K562 (cell line): ENCODE results near the gene NT5C1B.

Experiments
- CHD2 ChIP-seq: IDR thresholded peaks from 2 replicates; pipeline ENCODE4 v1.6.1; 2011; ENCODE audit warnings: low read depth, low read length
- CTCF ChIP-seq, 3 experiments: IDR thresholded peaks in 2 of 3; conservative IDR thresholded peaks in 1 of 3; 2 replicates each; pipeline ENCODE4 v1.5.1; 2011 to 2012; ENCODE audit warnings: low read length in 3 of 3, mild to moderate bottlenecking in 3 of 3, control low read depth in 2 of 3, improper control_type of control experiment in 1 of 3, inconsistent platforms in 1 of 3, low read depth in 1 of 3, mixed read lengths in 1 of 3, moderate library complexity in 1 of 3; ENCODE audit not compliant: insufficient read depth in 2 of 3
- FOXJ3 ChIP-seq: sonication (generic); formaldehyde crosslinking; IDR thresholded peaks from 2 replicates; pipeline ENCODE4 v1.4.0; 2020; ENCODE audit warnings: mild to moderate bottlenecking, missing genetic modification reagents
- POLR3A ChIP-seq: IDR thresholded peaks from 2 replicates; pipeline ENCODE4 v1.6.1; 2011; ENCODE audit warnings: borderline replicate concordance, mild to moderate bottlenecking, moderate library complexity; ENCODE audit not compliant: insufficient read length, insufficient read depth; ENCODE audit errors: extremely low read depth
- RAD21 ChIP-seq, 2 experiments: fragments of 250-450 bp in 1 of 2; fragments of 450-650 bp in 1 of 2; sonication (Bioruptor Pico) in 1 of 2; formaldehyde crosslinking in 1 of 2; IDR thresholded peaks in 1 of 2; conservative IDR thresholded peaks in 1 of 2; 2 replicates each; pipeline versions ENCODE4 v1.4.0 to v1.8.0; 2020 to 2022; ENCODE audit warnings: mild to moderate bottlenecking in 2 of 2, moderate library complexity in 1 of 2

DNA sequence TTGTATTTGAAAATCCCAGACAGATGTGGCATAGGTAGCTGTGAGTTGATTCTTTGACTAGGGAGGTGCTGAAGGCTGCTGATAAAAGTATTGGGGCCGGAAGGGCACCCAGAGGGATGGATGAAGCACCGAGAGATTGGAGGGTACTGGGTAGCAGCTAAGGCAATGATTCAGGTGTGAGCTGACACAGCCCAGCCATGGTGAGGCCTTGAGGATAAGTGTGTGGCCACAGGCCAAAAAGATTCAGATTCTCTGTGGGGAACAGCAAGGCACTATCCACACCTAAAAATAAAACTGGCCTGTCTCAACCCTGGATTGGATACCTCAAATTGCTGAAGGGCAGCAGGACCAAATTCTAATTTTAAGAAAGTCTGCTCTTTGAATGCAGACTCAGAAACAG lies 64.1 kb downstream of the NT5C1B start:
- TF ChIP-seq CTCF (IDR thresholded peaks at IDR 0.05 in 2 of 3, conservative IDR thresholded peaks at IDR 0.05 in 1 of 3; ENCODE audit: insufficient read depth in 2 of 3, low read depth in 1 of 3, low read length in 3 of 3) (no peak), CHD2 (no peak), POLR3A (no peak), RAD21 (CRISPR knock-in tag; conservative IDR thresholded peaks at IDR 0.05 in 1 of 2, IDR thresholded peaks at IDR 0.05 in 1 of 2) (no peak), FOXJ3 (CRISPR knock-in tag) (no peak)
